Measurements from ENCODE around the gene NIN. TPM values are rescaled to one million over a fixed set of nuclear protein-coding genes. Genes with fewer than 3 reads are reported as not detected.

NIN gene
- total RNA-seq, 1 donor from 2014 or later, result 29.5 TPM

- H3K27me3 ChIP-seq, result no peaks in the 10 kb centered on the region
- H3K27ac ChIP-seq, result peak overlapping the region; percentile 72
- peaks cover 32% of the 10 kb centered on the region for H3K4me1 ChIP-seq
- H3K9me3 ChIP-seq, result no peaks in the 10 kb centered on the region
- intact Hi-C loops (cut with DNase I), result no loop called here
- H3K4me3 ChIP-seq, result no peak overlapping the region
- TF ChIP-seq CTCF (IDR thresholded peaks at IDR 0.05), result no peak
- no peak for TF ChIP-seq POLR2A (IDR thresholded peaks at IDR 0.05)
- no peak for TF ChIP-seq POLR2AphosphoS5 (IDR thresholded peaks at IDR 0.05; ENCODE audit: insufficient read depth in 1 of 2, low read depth in 1 of 2)
- peaks cover 0 to 54% of the 10 kb centered on the region in 2 donors for H3K36me3 ChIP-seq
- no peak for DNase-seq (ENCODE audit: extremely low spot score in 2 of 2)
Observed at GRCh38 chr14:50762001-50762930, 68.7 kb downstream of the NIN start.

GRCh38 chr14:50759800-50760543 lies 71.0 kb downstream of the NIN start:
- Histone ChIP-seq H3K9me3 (no peaks in the 10 kb centered on the region), H3K36me3 (peaks cover 0 to 57% of the 10 kb centered on the region in 2 donors), H3K4me3 (no peak overlapping the region), H3K27ac (no peak overlapping the region), H3K4me1 (peaks cover 20% of the 10 kb centered on the region), H3K27me3 (no peaks in the 10 kb centered on the region)
- intact Hi-C loops (cut with DNase I), result loop anchor here (5.0 kb wide), 1 partner anchor 1767 kb away; no protein-coding TSS in a partner anchor
- no peak for TF ChIP-seq CTCF (IDR thresholded peaks at IDR 0.05)
- TF ChIP-seq POLR2A (IDR thresholded peaks at IDR 0.05), result no peak
- TF ChIP-seq POLR2AphosphoS5 (IDR thresholded peaks at IDR 0.05; ENCODE audit: insufficient read depth in 1 of 2, low read depth in 1 of 2), result no peak
- no peak for DNase-seq (ENCODE audit: extremely low spot score in 2 of 2)

GRCh38 chr14:50758945-50759344 lies 72.0 kb downstream of the NIN start:
- TF ChIP-seq CTCF (IDR thresholded peaks at IDR 0.05), result no peak
- no peak for TF ChIP-seq POLR2A (IDR thresholded peaks at IDR 0.05)
- TF ChIP-seq POLR2AphosphoS5 (IDR thresholded peaks at IDR 0.05; ENCODE audit: insufficient read depth in 1 of 2, low read depth in 1 of 2), result no peak
- H3K9me3 ChIP-seq, result no peaks in the 10 kb centered on the region
- no peak overlapping the region for H3K27ac ChIP-seq
- H3K4me3 ChIP-seq, result no peak overlapping the region
- peaks cover 0 to 63% of the 10 kb centered on the region in 2 donors for H3K36me3 ChIP-seq
- DNase-seq (ENCODE audit: extremely low spot score in 2 of 2), result no peak
- peaks cover 11% of the 10 kb centered on the region for H3K4me1 ChIP-seq
- H3K27me3 ChIP-seq, result no peaks in the 10 kb centered on the region
- intact Hi-C loops (cut with DNase I), result loop anchor here (5.0 kb wide), 1 partner anchor 1768 kb away; no protein-coding TSS in a partner anchor

- Histone ChIP-seq H3K27me3 (no peaks in the 10 kb centered on the region), H3K9me3 (no peaks in the 10 kb centered on the region), H3K36me3 (peaks cover 0 to 64% of the 10 kb centered on the region in 2 donors), H3K27ac (no peak overlapping the region), H3K4me3 (no peak overlapping the region), H3K4me1 (peaks cover 10% of the 10 kb centered on the region)
- intact Hi-C loops (cut with DNase I), result loop anchor here (5.0 kb wide), 1 partner anchor 1769 kb away; no protein-coding TSS in a partner anchor
- TF ChIP-seq POLR2A (IDR thresholded peaks at IDR 0.05) (no peak), POLR2AphosphoS5 (IDR thresholded peaks at IDR 0.05; ENCODE audit: insufficient read depth in 1 of 2, low read depth in 1 of 2) (no peak), CTCF (IDR thresholded peaks at IDR 0.05) (no peak)
- no peak for DNase-seq (ENCODE audit: extremely low spot score in 2 of 2)
Observed at GRCh38 chr14:50758305-50758704, 72.7 kb downstream of the NIN start.

Measured in vagina (tissue), 2 donors.